A673 (cell line): ENCODE data around the gene PLCB4. TPM values are rescaled to one million over a fixed set of nuclear protein-coding genes. Genes with fewer than 3 reads are reported as not detected.

Experiments
- BruUV-seq: library from RNA; stranded (reverse); fragments of 400-500 nt; replicated peaks from 2 replicates; lab custom pipeline; 2021; lab: Mats Ljungman, UMichigan
- CTCF ChIA-PET: fragments of 300-600 bp; sonication (Branson Sonifier 250); formaldehyde crosslinking; loops from one replicate; lab custom pipeline; 2022; ENCODE audit warnings: antibody characterized with exemption; lab: Charles Lee
- POLR2A ChIA-PET: fragments of 300-600 bp; sonication (Branson Sonifier 250); formaldehyde crosslinking; loops from one replicate; lab custom pipeline; 2022; ENCODE audit warnings: antibody characterized with exemption; ENCODE audit not compliant: low non-redundant PET; lab: Charles Lee
- DNase-seq: peaks from one replicate; pipeline ENCODE4 v3.0.0-alpha.2; 2015; ENCODE audit warnings: low spot score
- H3K27ac ChIP-seq: fragments of 200-600 bp; sonication (generic); 2 replicates; pipeline ENCODE4 v1.5.1; 2016; ENCODE audit warnings: mixed run types, low read depth, mild to moderate bottlenecking, mixed read lengths, antibody characterized with exemption, low read length; ENCODE audit not compliant: poor library complexity, severe bottlenecking
- H3K27me3 ChIP-seq: fragments of 200-600 bp; sonication (generic); replicated peaks from 2 replicates; pipeline ENCODE4 v1.6.1; 2017; ENCODE audit warnings: mixed run types, low read depth, mild to moderate bottlenecking, mixed read lengths, antibody characterized with exemption, low read length; ENCODE audit not compliant: insufficient read depth, poor library complexity
- H3K36me3 ChIP-seq: fragments of 200-600 bp; sonication (generic); 2 replicates; pipeline ENCODE4 v1.6.1; 2016; ENCODE audit warnings: mixed run types, mild to moderate bottlenecking, mixed read lengths, antibody characterized with exemption, low read length; ENCODE audit not compliant: insufficient read depth, poor library complexity, severe bottlenecking
- H3K4me1 ChIP-seq: fragments of 200-600 bp; sonication (generic); 2 replicates; pipeline ENCODE4 v1.6.1; 2017; ENCODE audit warnings: mixed run types, mild to moderate bottlenecking, mixed read lengths, antibody characterized with exemption, low read length; ENCODE audit not compliant: insufficient read depth, poor library complexity, severe bottlenecking
- H3K4me3 ChIP-seq: fragments of 200-600 bp; sonication (generic); 2 replicates; pipeline ENCODE4 v1.5.1; 2016; ENCODE audit warnings: low read depth, mixed run types, mild to moderate bottlenecking, mixed read lengths, low read length; ENCODE audit not compliant: poor library complexity, severe bottlenecking
- H3K9me3 ChIP-seq: fragments of 200-600 bp; sonication (generic); 2 replicates; pipeline ENCODE4 v1.6.1; 2016; ENCODE audit warnings: mixed run types, low read depth, mild to moderate bottlenecking, mixed read lengths, antibody characterized with exemption, low read length; ENCODE audit not compliant: poor library complexity, severe bottlenecking
- CTCF ChIP-seq: fragments of 300-800, 200-600 bp; sonication (generic); conservative IDR thresholded peaks from 2 replicates; pipeline ENCODE4 v1.5.1; 2017; ENCODE audit warnings: low read depth, mild to moderate bottlenecking, antibody characterized with exemption, low read length, moderate library complexity, mixed read lengths
- EZH2 ChIP-seq: fragments of 200-600 bp; sonication (generic); IDR thresholded peaks from 2 replicates; pipeline ENCODE4 v1.6.1; 2017; ENCODE audit warnings: borderline replicate concordance, low read depth, mild to moderate bottlenecking, mixed read lengths, antibody characterized with exemption, low read length; ENCODE audit not compliant: poor library complexity, severe bottlenecking
- intact Hi-C: fragments of 100-400 bp; cut with micrococcal nuclease; formaldehyde crosslinking; loops from one replicate; pipeline ENCODE4 v1.10.0; 2022; ENCODE audit not compliant: unreplicated experiment
- total RNA-seq: library from RNA; stranded (reverse); gene quantifications from 2 replicates; pipeline ENCODE4 v1.2.3, GENCODE V29; 2021

Gene PLCB4
- total RNA-seq, 1 experiment from 2014 or later = 6.2 TPM

- H3K27ac ChIP-seq = no peak overlapping the region
- DNase-seq = no peak
- ChIA-PET POLR2A (no interaction called here), CTCF (interaction anchor here (0.7 kb wide), 1 partner anchor 495 kb away, joined by 3 read pairs; no protein-coding TSS in a partner anchor)
- no peaks in the 10 kb centered on the region for H3K9me3 ChIP-seq
- no peak overlapping the region for H3K4me3 ChIP-seq
- H3K27me3 ChIP-seq = no peaks in the 10 kb centered on the region
- BruUV-seq = no TSS peak
- H3K4me1 ChIP-seq = peaks cover 15% of the 10 kb centered on the region
- no peaks in the 10 kb centered on the region for H3K36me3 ChIP-seq
- TF ChIP-seq EZH2 (no peak), CTCF (no peak)
- intact Hi-C loops = no loop called here
These were observed 279.4 kb downstream of the PLCB4 start for GRCh38 chr20:9348316-9348715.

GRCh38 chr20:9348747-9349146 is 279.9 kb downstream of the PLCB4 start:
- DNase-seq = no peak
- TF ChIP-seq EZH2 (no peak), CTCF (no peak)
- ChIA-PET CTCF (no interaction called here), POLR2A (no interaction called here)
- Histone ChIP-seq H3K4me3 (no peak overlapping the region), H3K27me3 (no peaks in the 10 kb centered on the region), H3K36me3 (no peaks in the 10 kb centered on the region), H3K9me3 (no peaks in the 10 kb centered on the region), H3K4me1 (peaks cover 15% of the 10 kb centered on the region), H3K27ac (no peak overlapping the region)
- no TSS peak for BruUV-seq
- intact Hi-C loops = no loop called here

- CTCF ChIA-PET = interaction anchor here (1.0 kb wide), 1 partner anchor 134 kb away, joined by 3 read pairs; no protein-coding TSS in a partner anchor
- DNase-seq = peak; percentile 65
- H3K27ac ChIP-seq = no peak overlapping the region
- no peaks in the 10 kb centered on the region for H3K36me3 ChIP-seq
- no peak overlapping the region for H3K4me3 ChIP-seq
- BruUV-seq = no TSS peak
- TF ChIP-seq CTCF = no peak
- TF ChIP-seq EZH2 = no peak
- no peaks in the 10 kb centered on the region for H3K9me3 ChIP-seq
- no peaks in the 10 kb centered on the region for H3K27me3 ChIP-seq
- POLR2A ChIA-PET = no interaction called here
- peaks cover 13% of the 10 kb centered on the region for H3K4me1 ChIP-seq
- intact Hi-C loops = no loop called here
These were observed 280.4 kb downstream of the PLCB4 start for GRCh38 chr20:9349249-9349648.
